ENCODE results near the gene CFAP90. TPM values are rescaled to one million over a fixed set of nuclear protein-coding genes. Genes with fewer than 3 reads are reported as not detected.

CFAP90 gene
- total RNA-seq, 1 experiment from 2014 or later: 0.29 TPM

GRCh38 chr5:7842531-7842930 lies 8.4 kb downstream of the CFAP90 start:
- POLR2A ChIA-PET: no interaction called here
- no peaks in the 10 kb centered on the region for H3K36me3 Mint-ChIP-seq (ENCODE audit: insufficient read depth, unreplicated experiment)
- no peaks in the 10 kb centered on the region for H3K4me1 ChIP-seq
- H3K27ac Mint-ChIP-seq (ENCODE audit: unreplicated experiment): no peak overlapping the region
- intact Hi-C loops (cut with micrococcal nuclease; ENCODE audit: unreplicated experiment): no loop called here
- no peaks in the 10 kb centered on the region for H3K4me1 Mint-ChIP-seq (ENCODE audit: low read depth, unreplicated experiment)
- no peak for TF ChIP-seq CTCF (IDR thresholded peaks at IDR 0.05; ENCODE audit: insufficient read depth in 1 of 2, low read depth in 1 of 2, low read length in 1 of 2, severe bottlenecking in 1 of 2, unreplicated experiment in 1 of 2)
- DNase-seq: no peak
- CTCF ChIA-PET: no interaction called here
- no peaks in the 10 kb centered on the region for H3K9me3 ChIP-seq
- peaks cover 35% of the 10 kb centered on the region for H3K27me3 Mint-ChIP-seq (ENCODE audit: insufficient read depth, unreplicated experiment)
- H3K9me3 Mint-ChIP-seq (ENCODE audit: unreplicated experiment): no peaks in the 10 kb centered on the region
- no peak overlapping the region for H3K4me3 Mint-ChIP-seq (ENCODE audit: unreplicated experiment)
- no peak overlapping the region for H3K4me3 ChIP-seq (ENCODE audit: low read depth, low read length)
- H3K36me3 ChIP-seq (ENCODE audit: control insufficient read depth, insufficient read depth, low read length): no peaks in the 10 kb centered on the region
- peaks cover 3% of the 10 kb centered on the region for H3K27me3 ChIP-seq (replicated peaks; ENCODE audit: control insufficient read depth, insufficient read depth, low read length)
- no TSS peak for BruUV-seq (replicated peaks)

GRCh38 chr5:7837403-7837802 lies 13.5 kb downstream of the CFAP90 start:
- no peak for TF ChIP-seq CTCF (IDR thresholded peaks at IDR 0.05; ENCODE audit: insufficient read depth in 1 of 2, low read depth in 1 of 2, low read length in 1 of 2, severe bottlenecking in 1 of 2, unreplicated experiment in 1 of 2)
- intact Hi-C loops (cut with micrococcal nuclease; ENCODE audit: unreplicated experiment): no loop called here
- POLR2A ChIA-PET: no interaction called here

GRCh38 chr5:7834982-7835381 lies 16.0 kb downstream of the CFAP90 start:
- Histone ChIP-seq H3K4me1 (no peaks in the 10 kb centered on the region), H3K4me3 (ENCODE audit: low read depth, low read length) (no peak overlapping the region), H3K36me3 (ENCODE audit: control insufficient read depth, insufficient read depth, low read length) (no peaks in the 10 kb centered on the region), H3K9me3 (no peaks in the 10 kb centered on the region), H3K27me3 (replicated peaks; ENCODE audit: control insufficient read depth, insufficient read depth, low read length) (no peaks in the 10 kb centered on the region)
- BruUV-seq (replicated peaks): no TSS peak
- no peak for DNase-seq
- intact Hi-C loops (cut with micrococcal nuclease; ENCODE audit: unreplicated experiment): no loop called here
- Mint-ChIP-seq H3K36me3 (ENCODE audit: insufficient read depth, unreplicated experiment) (no peaks in the 10 kb centered on the region), H3K27ac (ENCODE audit: unreplicated experiment) (no peak overlapping the region), H3K4me3 (ENCODE audit: unreplicated experiment) (no peak overlapping the region), H3K27me3 (ENCODE audit: insufficient read depth, unreplicated experiment) (peaks cover 9% of the 10 kb centered on the region), H3K9me3 (ENCODE audit: unreplicated experiment) (no peaks in the 10 kb centered on the region), H3K4me1 (ENCODE audit: low read depth, unreplicated experiment) (no peaks in the 10 kb centered on the region)
- TF ChIP-seq CTCF (IDR thresholded peaks at IDR 0.05; ENCODE audit: insufficient read depth in 1 of 2, low read depth in 1 of 2, low read length in 1 of 2, severe bottlenecking in 1 of 2, unreplicated experiment in 1 of 2): no peak
- ChIA-PET POLR2A (no interaction called here), CTCF (no interaction called here)

More at GRCh38 chr5:7837403-7837802, 13.5 kb downstream of the CFAP90 start:
- BruUV-seq (replicated peaks): no TSS peak
- no peaks in the 10 kb centered on the region for H3K36me3 Mint-ChIP-seq (ENCODE audit: insufficient read depth, unreplicated experiment)
- Histone ChIP-seq H3K36me3 (ENCODE audit: control insufficient read depth, insufficient read depth, low read length) (no peaks in the 10 kb centered on the region), H3K27me3 (replicated peaks; ENCODE audit: control insufficient read depth, insufficient read depth, low read length) (peaks cover 1% of the 10 kb centered on the region), H3K4me3 (ENCODE audit: low read depth, low read length) (no peak overlapping the region), H3K4me1 (no peaks in the 10 kb centered on the region), H3K9me3 (no peaks in the 10 kb centered on the region)
- DNase-seq: no peak
- H3K4me1 Mint-ChIP-seq (ENCODE audit: low read depth, unreplicated experiment): no peaks in the 10 kb centered on the region
- peaks cover 15% of the 10 kb centered on the region for H3K27me3 Mint-ChIP-seq (ENCODE audit: insufficient read depth, unreplicated experiment)
- no peak overlapping the region for H3K4me3 Mint-ChIP-seq (ENCODE audit: unreplicated experiment)
- no peak overlapping the region for H3K27ac Mint-ChIP-seq (ENCODE audit: unreplicated experiment)
- H3K9me3 Mint-ChIP-seq (ENCODE audit: unreplicated experiment): no peaks in the 10 kb centered on the region
- CTCF ChIA-PET: no interaction called here

Measured in Caco-2 (cell line).